GM19193 (cell line): Measurements from ENCODE around the gene TXNL4A.
A peak's percentile ranks its signal among the peaks of the same experiment; 100 is the strongest.

Source experiments
- POLR2A ChIP-seq: IDR thresholded peaks from 4 replicates; pipeline ENCODE4 v1.6.1; 2011; ENCODE audit not compliant: insufficient read depth, insufficient read length; ENCODE audit errors: extremely low read depth

TXNL4A gene

GRCh38 chr18:79955302-79956075 is 32.9 kb downstream of the TXNL4A start:
- no peak for TF ChIP-seq POLR2A

GRCh38 chr18:79954791-79955190 is 33.6 kb downstream of the TXNL4A start:
- TF ChIP-seq POLR2A = no peak

- TF ChIP-seq POLR2A = no peak
Measured at GRCh38 chr18:79953971-79954651, 34.3 kb downstream of the TXNL4A start.

- TF ChIP-seq POLR2A = no peak
Measured at GRCh38 chr18:79952996-79953559, 35.3 kb downstream of the TXNL4A start.

- TF ChIP-seq POLR2A = no peak
Measured at GRCh38 chr18:79952456-79952995, 35.8 kb downstream of the TXNL4A start.

- TF ChIP-seq POLR2A = peak; percentile 58
Measured at GRCh38 chr18:79951545-79952455, 36.6 kb downstream of the TXNL4A start, which contains the start of gene SLC66A2. SLC66A2 (minus strand) TSS chr18:79951653; CDS start chr18:79950926, 727 bp downstream.

- no peak for TF ChIP-seq POLR2A
Measured at GRCh38 chr18:79950515-79951341, 37.6 kb downstream of the TXNL4A start.

- TF ChIP-seq POLR2A = no peak
Measured at GRCh38 chr18:79949697-79950487, 38.5 kb downstream of the TXNL4A start.

- TF ChIP-seq POLR2A = no peak
Measured at GRCh38 chr18:79948719-79949411, 39.5 kb downstream of the TXNL4A start.

GRCh38 chr18:79947881-79948610 is 40.3 kb downstream of the TXNL4A start:
- no peak for TF ChIP-seq POLR2A

- no peak for TF ChIP-seq POLR2A
Measured at GRCh38 chr18:79947054-79947755, 41.2 kb downstream of the TXNL4A start.
